ENCODE data around the gene CTSD.

CTSD gene

GRCh38 chr11:1745701-1746320 is 17.9 kb downstream of the CTSD start:
- FAIRE-seq (peak; percentile 98), DNase-seq (ENCODE audit: low spot score) (no peak)

- no peak for FAIRE-seq
- DNase-seq (ENCODE audit: low spot score) = no peak
These were observed 18.6 kb downstream of the CTSD start for GRCh38 chr11:1744891-1745700.

- FAIRE-seq (no peak), DNase-seq (ENCODE audit: low spot score) (no peak)
These were observed 19.4 kb downstream of the CTSD start for GRCh38 chr11:1744137-1744886.

- DNase-seq (ENCODE audit: low spot score) (no peak), FAIRE-seq (no peak)
These were observed 20.1 kb downstream of the CTSD start for GRCh38 chr11:1743585-1744136.

- DNase-seq (ENCODE audit: low spot score) = no peak
- FAIRE-seq = peak; percentile 53
These were observed 20.7 kb downstream of the CTSD start for GRCh38 chr11:1742869-1743584.

- FAIRE-seq (no peak), DNase-seq (ENCODE audit: low spot score) (no peak)
These were observed 21.4 kb downstream of the CTSD start for GRCh38 chr11:1742371-1742770.

- no peak for FAIRE-seq
- DNase-seq (ENCODE audit: low spot score) = no peak
These were observed 22.0 kb downstream of the CTSD start for GRCh38 chr11:1741741-1742140.

- no peak for FAIRE-seq
These were observed 22.8 kb downstream of the CTSD start for GRCh38 chr11:1740786-1741530.

GRCh38 chr11:1739576-1739975 is 24.2 kb downstream of the CTSD start:
- FAIRE-seq (no peak), DNase-seq (ENCODE audit: low spot score) (no peak)

More at GRCh38 chr11:1740786-1741530, 22.8 kb downstream of the CTSD start:
- no peak for DNase-seq (ENCODE audit: low spot score)

GRCh38 chr11:1738380-1738779 is 25.3 kb downstream of the CTSD start:
- no peak for FAIRE-seq
- no peak for DNase-seq (ENCODE audit: low spot score)

- no peak for FAIRE-seq
These were observed 26.5 kb downstream of the CTSD start for GRCh38 chr11:1737080-1737757.

GRCh38 chr11:1736447-1736992 is 27.2 kb downstream of the CTSD start:
- FAIRE-seq = no peak
- DNase-seq (ENCODE audit: low spot score) = no peak

More at GRCh38 chr11:1737080-1737757, 26.5 kb downstream of the CTSD start:
- no peak for DNase-seq (ENCODE audit: low spot score)

GRCh38 chr11:1735271-1735670 is 28.5 kb downstream of the CTSD start:
- DNase-seq (ENCODE audit: low spot score) (no peak), FAIRE-seq (no peak)

- DNase-seq (ENCODE audit: low spot score) (no peak), FAIRE-seq (no peak)
These were observed 29.1 kb downstream of the CTSD start for GRCh38 chr11:1734641-1735081.

GRCh38 chr11:1733716-1734640 is 29.7 kb downstream of the CTSD start:
- DNase-seq (ENCODE audit: low spot score) (no peak), FAIRE-seq (no peak)

- no peak for DNase-seq (ENCODE audit: low spot score)
These were observed 30.6 kb downstream of the CTSD start for GRCh38 chr11:1733009-1733715.

GRCh38 chr11:1732418-1733008 is 31.2 kb downstream of the CTSD start:
- FAIRE-seq = no peak
- DNase-seq (ENCODE audit: low spot score) = no peak

More at GRCh38 chr11:1733009-1733715, 30.6 kb downstream of the CTSD start:
- no peak for FAIRE-seq
